SK-N-MC (cell line): ENCODE measurements around the gene RHEB.
"Not testable (repeated sequence)": the region's sequence is repeated elsewhere in the genome, so short reads cannot be mapped to it uniquely, and the experiment has no call there.

Experiments used
- EZH2 ChIP-seq: fragments of 200-600 bp; sonication (generic); IDR thresholded peaks from one replicate; pipeline ENCODE4 v1.6.1; 2017; ENCODE audit warnings: antibody characterized with exemption
- POLR2AphosphoS5 ChIP-seq: IDR thresholded peaks from 2 replicates; pipeline ENCODE4 v1.6.1; 2012; ENCODE audit warnings: mild to moderate bottlenecking, low read depth, low read length, borderline replicate concordance

DNA sequence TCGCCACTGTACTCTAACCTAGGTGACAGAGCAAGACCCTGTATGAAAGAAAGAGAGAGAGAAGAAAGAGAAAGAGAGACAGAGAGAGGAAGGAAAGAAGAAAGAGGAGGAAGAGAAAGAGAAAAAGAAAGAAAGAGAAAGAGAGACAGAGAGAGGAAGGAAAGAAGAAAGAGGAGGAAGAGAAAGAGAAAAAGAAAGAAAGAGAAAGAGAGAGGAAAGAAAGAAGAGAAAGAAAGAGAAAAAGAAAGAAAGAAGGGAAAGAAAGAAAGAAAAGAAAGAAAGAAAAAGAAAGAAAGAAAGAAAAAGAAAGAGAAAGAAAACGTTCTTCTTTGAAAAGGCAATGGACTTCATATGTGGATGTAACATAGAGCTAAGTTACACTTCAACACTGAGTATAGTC, 16.5 kb upstream of the RHEB start:
- not testable (repeated sequence) for TF ChIP-seq EZH2, POLR2AphosphoS5
